RWPE2 (cell line): ENCODE results near the gene RTP3.

ENCODE experiments used
- ATAC-seq: fragments of 200-7000 bp; cut with Tn5 transposase; 3 replicates; pipeline ENCODE4 v1.9.1; 2021; ENCODE audit warnings: low read depth
- DNase-seq: peaks from one replicate; pipeline ENCODE4 v3.0.0-alpha.2; 2020; ENCODE audit warnings: low spot score
- H3K27ac ChIP-seq: fragments of 450-650 bp; 2 replicates; pipeline ENCODE4 v1.5.1; 2017; ENCODE audit warnings: mild to moderate bottlenecking; ENCODE audit not compliant: poor library complexity, severe bottlenecking
- H3K27me3 ChIP-seq: fragments of 250-450 bp; sonication (Bioruptor Pico); 2 replicates; pipeline ENCODE4 v1.5.1; 2021; ENCODE audit warnings: mild to moderate bottlenecking, moderate library complexity; ENCODE audit not compliant: insufficient read depth, poor library complexity, severe bottlenecking
- H3K36me3 ChIP-seq: fragments of 250-450 bp; sonication (Bioruptor Pico); 2 replicates; pipeline ENCODE4 v1.5.1; 2020; ENCODE audit warnings: low read depth, mild to moderate bottlenecking, moderate library complexity
- H3K4me1 ChIP-seq: fragments of 250-450 bp; sonication (Bioruptor Pico); 2 replicates; pipeline ENCODE4 v1.5.1; 2021; ENCODE audit warnings: mild to moderate bottlenecking, moderate library complexity; ENCODE audit not compliant: insufficient read depth, poor library complexity, severe bottlenecking
- H3K4me3 ChIP-seq: fragments of 250-450 bp; sonication (Bioruptor Pico); 2 replicates; pipeline ENCODE4 v1.5.1; 2021; ENCODE audit warnings: mild to moderate bottlenecking, moderate library complexity; ENCODE audit not compliant: severe bottlenecking
- H3K9me3 ChIP-seq: fragments of 250-450 bp; sonication (Bioruptor Pico); 2 replicates; pipeline ENCODE4 v1.5.1; 2021; ENCODE audit warnings: mild to moderate bottlenecking, moderate library complexity; ENCODE audit not compliant: severe bottlenecking
- CTCF ChIP-seq: fragments of 450-650 bp; IDR thresholded peaks from one replicate; pipeline ENCODE4 v1.5.1; 2017; ENCODE audit warnings: mild to moderate bottlenecking, moderate library complexity; ENCODE audit not compliant: poor library complexity, severe bottlenecking

The RTP3 gene

DNA sequence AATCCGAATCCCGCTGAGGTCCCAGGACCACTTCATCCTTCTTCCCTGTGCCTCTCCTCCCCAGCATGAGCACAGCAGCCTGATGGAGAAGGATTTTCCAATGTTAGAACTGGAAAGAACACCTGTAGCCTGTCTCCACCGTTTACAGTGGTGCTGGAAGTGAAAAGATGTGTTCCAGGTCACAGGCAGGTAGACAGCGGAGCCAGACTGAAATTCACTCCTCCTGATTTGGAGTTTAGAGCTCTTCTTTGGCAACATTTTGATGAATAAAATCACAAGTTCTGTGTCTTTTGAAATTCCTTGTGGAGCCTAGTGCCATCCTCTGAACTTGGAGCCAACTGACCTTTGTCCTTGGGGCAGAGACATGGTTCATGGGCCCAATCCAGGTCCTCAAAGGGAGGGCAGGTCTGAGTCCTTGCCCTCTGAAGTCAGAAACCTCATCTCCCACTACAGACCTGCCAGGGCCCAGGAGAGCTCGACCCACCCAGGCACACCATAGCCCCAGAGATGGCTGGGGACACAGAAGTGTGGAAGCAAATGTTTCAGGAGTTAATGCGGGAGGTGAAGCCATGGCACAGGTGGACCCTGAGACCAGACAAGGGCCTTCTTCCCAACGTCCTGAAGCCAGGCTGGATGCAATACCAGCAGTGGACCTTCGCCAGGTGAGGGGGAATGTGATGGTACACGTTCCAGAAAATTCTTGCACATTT lies at the start of gene RTP3:
RTP3 (plus strand) TSS at position 421 of the 710 bp plus-strand sequence; CDS start at position 508, 87 bp downstream.
- no peak for DNase-seq
- H3K27ac ChIP-seq = no peak within 1 kb of the TSS
- no peak for TF ChIP-seq CTCF
- peaks cover 9% of the 10 kb centered on the region for H3K4me1 ChIP-seq
- no peaks in the 10 kb centered on the region for H3K9me3 ChIP-seq
- H3K27me3 ChIP-seq = no peaks in the 10 kb centered on the region
- ATAC-seq = no peak
- H3K4me3 ChIP-seq = no peak within 1 kb of the TSS
- no peaks in the 10 kb centered on the region for H3K36me3 ChIP-seq

GRCh38 chr3:46448721-46449120 lies 49.1 kb upstream of the RTP3 start:
- Histone ChIP-seq H3K27ac (no peak overlapping the region), H3K4me3 (no peak overlapping the region), H3K9me3 (no peaks in the 10 kb centered on the region), H3K27me3 (peaks cover 4% of the 10 kb centered on the region), H3K36me3 (no peaks in the 10 kb centered on the region), H3K4me1 (no peaks in the 10 kb centered on the region)
- no peak for TF ChIP-seq CTCF
- no peak for DNase-seq
- ATAC-seq = no peak

DNA sequence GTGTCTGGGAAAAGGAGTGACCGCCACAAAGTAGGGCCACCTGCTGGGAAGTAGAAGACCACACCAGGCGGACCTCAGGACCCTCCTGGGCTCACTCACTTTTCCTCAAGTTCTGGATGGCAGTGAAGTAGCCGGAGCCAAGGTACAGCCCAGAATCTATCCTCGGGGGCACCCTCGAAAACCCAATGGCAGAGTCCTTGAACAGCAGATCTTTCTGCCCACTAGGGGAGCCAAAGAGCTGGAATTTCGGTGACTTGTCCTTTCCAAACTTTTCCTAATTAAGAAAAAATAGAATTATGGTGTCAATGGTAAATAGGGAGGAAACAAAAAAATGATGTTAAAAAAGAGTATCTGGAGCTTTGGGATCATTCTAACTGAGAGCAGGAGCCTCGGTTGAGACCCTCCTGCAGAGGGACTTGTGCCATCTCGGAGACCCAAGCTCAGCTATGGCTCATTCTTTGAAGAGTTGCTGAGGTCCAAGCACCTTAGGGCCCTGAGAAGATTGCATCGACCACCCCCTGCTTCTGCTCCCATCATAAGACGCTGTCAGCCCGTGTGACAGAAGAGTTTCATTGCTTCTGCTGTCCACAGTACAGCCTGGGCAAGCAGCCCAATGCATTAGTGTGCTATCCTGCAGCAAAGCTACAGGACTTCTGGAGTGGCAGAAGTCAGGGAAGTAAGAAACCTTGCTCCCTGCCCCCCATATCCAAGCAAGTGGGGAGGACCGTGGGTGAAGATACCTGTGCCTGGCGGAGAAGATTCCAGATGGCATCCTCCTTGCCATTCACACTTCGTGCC lies 47.8 kb upstream of the RTP3 start:
- H3K36me3 ChIP-seq = no peaks in the 10 kb centered on the region
- H3K9me3 ChIP-seq = no peaks in the 10 kb centered on the region
- no peaks in the 10 kb centered on the region for H3K4me1 ChIP-seq
- H3K27ac ChIP-seq = no peak overlapping the region
- no peak overlapping the region for H3K4me3 ChIP-seq
- peaks cover 4% of the 10 kb centered on the region for H3K27me3 ChIP-seq
- DNase-seq = no peak
- peak; percentile 59 for TF ChIP-seq CTCF
- ATAC-seq = no peak

GRCh38 chr3:46453526-46454208 lies 44.1 kb upstream of the RTP3 start:
- Histone ChIP-seq H3K9me3 (no peaks in the 10 kb centered on the region), H3K4me3 (no peak overlapping the region), H3K36me3 (no peaks in the 10 kb centered on the region), H3K27me3 (peaks cover 4% of the 10 kb centered on the region), H3K27ac (no peak overlapping the region), H3K4me1 (no peaks in the 10 kb centered on the region)
- no peak for TF ChIP-seq CTCF
- ATAC-seq (no peak), DNase-seq (no peak)
